Activated CD4-positive, alpha-beta T cell treated with anti-CD3 and anti-CD28 coated beads for 48 hours (primary cell): ENCODE results near the gene ACLY.
"Not testable (repeated sequence)": the region's sequence is repeated elsewhere in the genome, so short reads cannot be mapped to it uniquely, and the experiment has no call there.

Experiments
- DNase-seq: peaks from one replicate; pipeline ENCODE4 v3.0.0-alpha.2; 2020

The ACLY gene

GRCh38 chr17:41909088-41909487 lies 9.7 kb downstream of the ACLY start:
- DNase-seq = no peak

DNA sequence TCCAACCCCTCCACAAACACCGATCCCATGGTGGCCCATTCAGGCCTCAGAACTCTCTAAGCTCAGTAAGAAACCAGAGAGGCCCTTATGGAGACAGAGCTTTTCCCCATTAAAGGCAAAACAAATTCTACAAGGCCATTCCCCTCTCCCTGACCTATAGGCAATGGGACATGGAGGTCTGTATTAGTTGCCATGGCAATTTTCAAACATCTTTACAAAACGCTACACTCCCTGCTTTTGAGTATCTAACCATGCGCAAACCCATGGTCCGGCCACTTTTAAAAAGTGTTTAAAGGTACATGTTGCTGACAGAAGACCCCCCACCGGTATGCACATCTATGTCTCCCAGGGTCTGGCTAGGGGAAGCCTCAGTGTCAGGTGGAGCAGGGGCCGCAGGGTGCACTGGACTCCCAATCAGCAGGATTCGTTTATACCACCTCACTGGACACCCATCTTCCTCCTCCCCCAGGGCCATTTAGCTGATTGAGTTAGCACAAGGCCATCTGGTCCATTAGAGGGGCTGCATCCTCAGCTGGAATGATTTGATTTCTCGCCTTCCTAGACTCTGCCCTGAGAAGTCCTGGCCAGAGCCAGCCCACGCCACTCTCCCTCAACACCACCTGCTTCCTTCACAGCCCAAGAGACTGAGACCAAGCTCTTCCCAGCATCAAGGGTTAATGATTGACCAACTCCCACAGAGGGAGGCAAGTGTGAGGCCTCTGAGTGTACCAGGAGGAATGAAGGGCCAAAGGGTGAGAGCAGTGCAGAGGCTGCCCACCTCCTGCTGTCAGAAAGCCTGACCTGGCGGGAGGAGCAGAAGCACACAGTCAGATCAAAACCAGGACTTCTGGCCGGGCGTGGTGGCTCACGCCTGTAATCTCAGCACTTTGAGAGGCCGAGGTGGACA lies 10.9 kb downstream of the ACLY start:
- DNase-seq = no peak

DNA sequence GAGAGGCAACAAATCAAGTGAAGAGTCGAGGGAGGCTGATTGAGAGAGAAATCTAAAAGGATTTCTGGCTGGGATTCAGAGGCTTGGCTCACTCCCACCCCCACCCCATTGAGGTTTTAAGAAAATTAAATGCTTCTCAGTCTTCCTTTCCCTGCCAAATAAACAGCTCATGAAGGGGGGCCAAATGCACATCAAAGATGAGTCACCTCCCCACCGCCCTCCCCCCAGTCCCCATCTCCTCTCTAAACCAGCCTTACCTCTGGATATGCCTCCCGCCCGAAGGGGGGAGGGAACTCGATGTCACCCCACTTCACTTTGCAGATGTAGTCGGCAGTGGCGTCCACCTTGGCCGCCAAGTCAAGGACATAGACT lies 11.6 kb downstream of the ACLY start:
- DNase-seq = no peak

GRCh38 chr17:41906465-41907184 lies 12.1 kb downstream of the ACLY start:
- DNase-seq = no peak

DNA sequence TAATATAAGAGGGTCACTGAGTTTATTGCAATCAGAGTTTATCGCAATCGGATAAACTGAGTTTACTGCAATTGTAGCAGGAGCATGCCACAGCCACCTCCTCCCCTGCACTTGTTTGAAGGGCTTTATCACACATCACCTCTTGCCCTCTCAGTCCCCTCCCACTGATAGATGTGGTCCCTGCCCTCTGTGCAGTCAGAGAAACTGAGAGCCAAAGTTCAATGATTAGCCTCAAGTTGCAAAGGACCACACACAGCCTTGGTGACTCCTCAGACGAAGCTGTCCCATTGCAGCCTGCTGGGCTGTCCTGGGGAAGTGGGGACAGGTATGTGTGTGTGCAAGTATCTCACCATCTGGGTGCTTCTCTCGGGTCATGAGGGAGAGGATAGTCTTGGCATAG lies 13.6 kb downstream of the ACLY start:
- DNase-seq = no peak

DNA sequence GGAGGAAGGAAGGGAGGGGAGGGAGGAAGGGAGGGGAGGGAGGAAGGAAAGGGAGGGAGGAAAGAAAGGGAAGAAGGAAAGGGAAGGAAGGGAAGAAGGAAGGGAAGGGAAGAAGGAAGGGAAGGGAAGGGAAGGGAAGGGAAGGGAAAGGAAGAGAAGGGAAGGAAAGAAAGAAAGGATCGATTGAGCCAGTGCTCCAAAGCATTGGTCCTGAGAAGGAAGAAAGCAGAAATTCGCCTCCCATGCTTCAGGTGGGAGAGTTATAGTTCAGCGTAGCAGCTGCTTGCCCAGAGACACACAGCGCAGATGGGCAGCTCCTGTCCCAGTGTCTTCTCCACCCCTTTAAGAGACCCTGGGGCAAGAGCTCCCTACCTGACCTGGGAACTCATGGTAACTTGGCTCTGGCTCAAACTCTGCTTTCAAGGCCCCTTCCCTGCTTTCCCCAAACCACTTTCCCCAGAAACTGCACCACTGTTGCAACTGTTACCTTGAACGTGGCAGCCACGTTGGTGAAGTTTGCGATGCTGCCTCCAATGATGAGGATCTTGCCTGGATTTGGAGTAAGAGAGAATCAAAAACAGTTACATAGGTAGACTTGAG lies 14.4 kb downstream of the ACLY start:
- no peak for DNase-seq

DNA sequence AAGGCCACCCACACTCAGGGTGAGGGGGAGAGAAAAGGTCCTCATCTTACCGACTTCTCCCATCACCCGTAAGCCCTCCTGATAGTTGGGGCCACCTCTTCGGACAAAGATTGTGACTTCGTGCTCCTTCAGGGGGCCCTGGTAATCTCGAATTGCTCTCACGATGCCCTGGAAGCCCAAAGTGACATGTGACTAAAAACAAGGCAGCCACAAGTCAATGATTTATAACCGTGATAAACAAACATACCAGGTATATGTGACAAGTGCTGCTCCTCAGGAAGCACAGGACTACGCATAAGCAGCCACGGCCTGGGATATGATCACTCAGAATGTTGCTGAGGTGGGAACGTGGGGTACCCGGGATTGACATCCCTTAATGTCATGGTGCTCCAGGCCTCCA lies 17.1 kb downstream of the ACLY start:
- DNase-seq = no peak

GRCh38 chr17:41896726-41897125 lies 22.0 kb downstream of the ACLY start:
- DNase-seq = no peak

DNA sequence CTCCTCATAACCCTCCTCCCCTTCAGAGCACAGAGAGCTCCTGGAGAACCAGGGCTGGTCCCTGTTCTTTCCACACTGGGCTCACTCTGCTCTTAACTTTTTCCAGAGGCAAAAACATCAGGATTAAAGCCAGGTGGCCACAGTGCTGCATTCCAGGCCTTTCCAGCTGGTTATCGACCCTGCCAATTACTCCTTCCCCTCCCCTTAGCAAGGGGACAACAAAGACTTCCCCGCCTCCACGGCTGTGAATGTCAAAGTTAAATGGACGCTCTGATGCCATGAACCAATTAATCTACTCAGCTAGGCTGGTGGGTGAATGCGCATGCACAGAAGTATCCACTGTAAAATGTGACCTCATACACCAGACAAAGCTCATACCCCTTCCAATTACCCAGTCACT lies 23.1 kb downstream of the ACLY start:
- no peak for DNase-seq

GRCh38 chr17:41894791-41895331 lies 23.9 kb downstream of the ACLY start:
- no peak for DNase-seq

DNA sequence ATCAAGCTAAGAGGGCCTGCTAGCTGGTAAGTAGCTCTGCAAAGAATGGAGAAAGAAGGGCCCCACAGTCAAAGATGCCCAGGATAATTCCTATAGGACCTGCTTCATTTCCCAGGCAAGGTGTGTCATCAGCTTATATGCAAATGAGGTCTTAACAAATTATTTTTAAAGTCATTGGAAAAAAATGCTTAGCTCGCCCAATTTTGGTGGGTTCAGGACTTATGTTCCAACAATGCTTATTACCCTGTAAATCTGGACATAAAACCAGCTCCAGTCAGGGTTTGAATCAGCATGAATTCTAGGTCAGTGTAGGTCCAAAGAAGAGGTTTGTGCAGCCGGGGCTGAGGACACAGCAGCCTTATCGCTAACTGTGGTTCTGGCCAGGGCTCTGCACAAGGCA lies 25.4 kb downstream of the ACLY start:
- DNase-seq = no peak

DNA sequence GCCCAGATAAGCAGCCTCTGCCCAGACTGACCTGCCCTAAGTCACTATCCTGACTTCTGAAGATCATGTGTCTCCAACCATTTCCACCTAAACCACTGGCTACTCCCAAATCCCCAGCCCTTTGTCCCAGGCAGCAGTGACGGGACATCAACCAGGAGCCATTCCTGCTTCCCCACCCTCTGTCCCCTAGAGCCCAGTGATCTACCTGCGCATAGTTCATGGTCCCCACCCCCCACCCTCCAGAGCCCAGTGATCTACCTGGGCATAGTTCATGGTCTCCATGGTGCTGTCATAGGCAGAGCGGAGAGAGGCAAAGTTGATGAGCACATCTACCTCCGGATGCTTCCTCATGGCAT lies 26.8 kb downstream of the ACLY start:
- no peak for DNase-seq

DNA sequence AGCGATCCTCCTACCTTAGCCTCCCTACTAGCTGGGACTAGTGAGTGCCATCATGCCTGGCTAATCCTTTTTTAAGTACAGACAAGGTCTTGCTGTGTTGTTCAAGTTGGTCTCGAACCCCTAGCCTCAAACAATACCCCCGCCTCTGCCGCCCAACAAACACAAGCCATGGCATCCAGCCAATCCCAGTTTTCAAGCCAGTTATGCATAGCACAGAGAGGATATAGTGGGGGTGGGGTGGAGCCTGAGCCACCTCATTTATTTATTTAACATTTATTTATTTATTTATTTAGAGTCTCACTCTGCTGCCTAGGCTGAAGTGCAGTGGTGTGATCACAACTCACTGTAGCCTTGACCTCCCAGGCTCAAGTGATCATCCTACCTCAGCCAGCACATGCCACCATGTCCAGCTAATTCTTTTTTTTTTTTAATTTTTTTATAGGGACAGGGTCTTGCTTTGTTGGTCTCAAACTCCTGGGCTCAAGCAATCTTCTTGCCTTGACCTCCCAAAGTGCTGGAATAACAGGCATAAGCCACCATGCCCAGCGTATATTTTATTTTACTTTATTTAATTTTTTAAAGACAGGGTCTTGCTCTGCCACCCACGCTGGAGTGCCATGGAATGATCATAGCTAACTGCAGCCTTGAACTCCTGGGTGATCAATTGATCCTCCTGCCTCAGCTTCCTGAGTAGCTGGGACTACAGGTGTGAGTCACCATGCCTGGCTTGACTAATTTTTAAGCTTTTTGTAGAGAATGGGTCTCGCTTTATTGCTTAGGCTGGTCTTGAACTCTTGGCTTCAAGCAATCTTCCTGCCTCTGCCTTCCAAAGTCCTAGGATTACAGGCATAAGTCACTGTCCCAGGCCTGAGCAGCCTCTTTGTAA lies 27.4 kb downstream of the ACLY start:
- DNase-seq = no peak

GRCh38 chr17:41888332-41888965 lies 30.3 kb downstream of the ACLY start:
- DNase-seq = no peak

DNA sequence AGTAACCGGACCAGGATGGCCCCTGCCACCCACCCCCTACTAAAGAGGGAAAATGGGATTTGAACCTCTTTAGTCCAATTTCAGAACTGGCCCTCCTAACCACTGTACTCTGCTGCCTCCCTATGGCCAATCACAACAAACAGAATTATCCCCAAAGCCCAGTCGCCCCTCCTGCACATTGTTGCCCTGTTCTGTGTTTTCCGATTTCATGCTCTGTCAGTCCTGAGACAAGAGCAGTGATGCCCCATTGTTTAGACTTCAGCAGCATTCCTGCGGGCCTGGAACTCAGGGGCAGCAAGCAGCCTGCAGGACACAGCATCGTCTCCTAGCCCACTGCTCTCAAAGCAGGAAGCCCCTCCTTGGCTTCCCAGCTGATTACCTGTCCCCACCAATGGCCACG lies 33.0 kb downstream of the ACLY start:
- no peak for DNase-seq

DNA sequence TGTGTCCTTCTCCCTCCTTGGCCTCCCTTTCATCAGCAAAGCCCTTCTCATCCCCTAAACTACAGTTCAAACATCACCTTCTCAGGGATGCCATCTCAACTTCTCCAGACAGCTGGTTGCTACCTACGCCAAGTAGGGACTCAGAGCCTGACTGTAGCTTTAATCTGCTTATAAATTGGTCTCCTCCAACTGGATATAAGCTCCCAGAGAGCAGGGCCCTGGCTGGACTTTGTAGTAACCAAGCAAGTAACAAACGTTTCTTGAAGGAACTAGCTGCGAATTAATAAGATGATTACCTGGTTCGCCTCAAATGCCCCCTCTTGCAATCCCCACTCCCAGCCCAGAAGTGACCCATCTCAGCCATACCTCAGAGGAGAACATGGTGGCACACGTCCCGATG lies 36.0 kb downstream of the ACLY start:
- no peak for DNase-seq

- DNase-seq = no peak
These were observed 38.6 kb downstream of the ACLY start for GRCh38 chr17:41880130-41880529.

DNA sequence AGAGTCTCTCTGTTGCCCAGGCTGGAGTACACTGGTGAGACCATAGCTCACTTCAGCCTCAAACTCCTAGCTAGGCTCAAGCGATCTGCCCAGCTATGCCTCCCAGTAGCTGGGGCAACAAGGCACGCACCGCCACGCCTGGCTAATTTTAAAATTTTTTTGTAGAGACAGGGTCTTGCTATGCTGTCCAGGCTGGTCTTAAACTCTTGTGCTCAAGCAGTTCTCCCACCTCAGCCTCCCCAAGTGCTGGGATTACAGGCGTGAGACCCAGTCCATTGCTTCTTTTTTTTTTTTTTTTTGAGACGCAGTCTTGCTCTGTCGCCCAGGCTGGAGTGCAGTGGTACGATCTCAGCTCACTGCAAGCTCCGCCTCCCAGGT lies 44.5 kb downstream of the ACLY start:
- DNase-seq = not testable (repeated sequence)

DNA sequence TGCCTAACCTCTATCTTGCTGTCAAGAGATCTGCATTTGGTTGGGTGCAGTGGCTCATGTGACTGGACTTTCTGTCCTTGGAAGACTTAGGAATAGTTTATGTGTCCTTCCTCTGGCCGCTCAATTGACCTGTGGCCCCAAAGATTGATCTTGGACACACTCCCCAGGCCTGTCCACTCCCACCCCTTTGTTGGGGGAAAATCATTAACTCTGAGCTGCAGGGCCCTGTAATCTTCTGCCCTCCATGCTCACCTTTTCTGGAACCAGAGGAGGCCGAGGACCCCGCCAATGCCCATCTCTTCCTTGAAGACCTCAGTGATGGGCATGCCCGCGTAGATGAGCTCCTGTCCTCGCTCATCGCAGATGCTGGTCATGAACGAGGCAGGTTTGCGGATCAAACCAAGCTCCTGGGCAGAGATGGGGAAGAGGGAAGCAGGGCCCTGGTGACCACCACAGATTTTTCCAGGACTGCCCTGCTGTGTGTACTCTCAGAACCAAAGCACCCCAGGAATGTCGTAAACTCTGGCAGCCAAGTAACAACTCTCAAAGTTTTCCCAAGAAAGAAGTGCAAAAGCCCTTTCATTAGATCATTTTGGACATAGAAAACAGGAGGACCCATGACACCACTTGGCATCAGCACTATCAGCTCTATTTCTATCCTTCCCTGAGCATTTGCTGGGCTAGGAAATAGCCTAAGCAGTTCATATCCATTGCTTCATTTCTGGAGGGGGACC lies 45.0 kb downstream of the ACLY start:
- no peak for DNase-seq

DNA sequence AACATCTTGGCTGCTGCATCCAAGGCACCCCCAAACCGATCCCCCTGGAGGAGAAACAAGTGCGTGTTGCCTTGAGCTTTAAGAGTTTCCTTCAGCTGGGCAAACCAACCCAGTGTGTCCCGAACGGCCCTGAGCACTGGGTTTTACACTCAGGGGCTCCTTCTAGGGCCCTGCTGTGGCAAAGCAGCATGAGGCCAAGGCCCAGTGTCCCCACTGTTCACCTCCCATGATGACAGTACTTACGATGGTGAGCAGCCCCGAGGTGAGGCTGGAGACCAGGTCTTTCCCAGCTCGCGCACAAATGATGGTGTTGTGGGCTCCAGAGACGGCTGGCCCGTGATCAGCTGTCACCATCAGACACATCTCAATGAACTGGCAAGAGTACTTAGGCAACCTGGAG lies 47.0 kb downstream of the ACLY start:
- no peak for DNase-seq

DNA sequence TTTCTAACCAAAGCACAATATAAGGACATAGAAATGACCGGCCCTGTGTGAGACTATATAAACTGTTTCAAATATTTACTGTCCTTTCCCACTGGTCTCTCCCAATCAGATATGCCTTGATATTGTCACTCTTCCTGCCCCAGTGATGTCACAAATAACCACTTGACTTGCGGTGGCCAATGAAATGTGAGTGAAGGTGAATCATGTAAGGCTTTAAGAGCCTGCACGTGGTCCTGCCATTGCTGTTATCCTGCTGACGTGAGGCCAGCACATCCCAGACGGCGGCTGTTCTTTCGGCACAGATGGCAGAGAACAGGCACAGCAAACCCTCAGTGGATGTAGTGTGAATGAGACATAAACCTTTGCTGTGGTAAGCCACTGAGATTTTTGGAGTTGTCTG lies 48.1 kb downstream of the ACLY start:
- no peak for DNase-seq

- no peak for DNase-seq
These were observed 48.7 kb downstream of the ACLY start for GRCh38 chr17:41870097-41870496.
